K562 (cell line): ENCODE measurements around the gene SPZ1. TPM values are rescaled to one million over a fixed set of nuclear protein-coding genes. Genes with fewer than 3 reads are reported as not detected.

Source experiments
- STAT5B ChIP-seq: fragments of 250-450 bp; sonication (Bioruptor Pico); IDR thresholded peaks from 2 replicates; pipeline ENCODE4 v1.8.0; 2021; ENCODE audit warnings: mild to moderate bottlenecking, inconsistent platforms
- polyA plus RNA-seq, 8 experiments: library from polyadenylated mRNA; depleted of rRNA in 4 of 8; stranded (reverse) in 5 of 8; unstranded in 3 of 8; fragments of >200 nt; fragmentation: Nextera tagmentation in 2 of 8; fragmentation: Illumina TruSeq in 1 of 8; extraction: Ambion mirVana in 2 of 8; extraction: Trizol in 1 of 8; gene quantifications; 2 replicates each; pipeline versions ENCODE4 v1.2.1 to v1.2.3, GENCODE V29; 2011 to 2014; ENCODE audit warnings: inconsistent platforms in 1 of 8, missing spikeins in 1 of 8
- total RNA-seq, 7 experiments: library from RNA; depleted of rRNA in 6 of 7; stranded (reverse); fragments of >200 nt in 6 of 7; fragmentation: Illumina TruSeq in 2 of 7; extraction: Trizol in 2 of 7; gene quantifications; 2 replicates each; pipeline versions ENCODE4 v1.2.1 to v1.2.3, GENCODE V29; 2011 to 2021; ENCODE audit warnings: low replicate concordance in 1 of 7
- TF ChIP-seq, protein P1 (sequence below): fragments of 250-450 bp; sonication (Bioruptor Pico); IDR thresholded peaks from 2 replicates; pipeline ENCODE4 v1.4.0; 2020
- TF ChIP-seq, protein P2 (sequence below), 3 experiments: fragments of 200-800 bp in 1 of 3; fragments of 250-450 bp in 1 of 3; fragments of 450-650 bp in 1 of 3; sonication (Bioruptor Pico) in 1 of 3; sonication (Bioruptor generic) in 1 of 3; formaldehyde crosslinking in 1 of 3; IDR thresholded peaks; 2 replicates each; pipeline versions ENCODE4 v1.6.1 to v1.8.0; 2016 to 2022; ENCODE audit warnings: mild to moderate bottlenecking in 2 of 3, missing genetic modification characterization in 2 of 3, missing compliant biosample characterization in 1 of 3, moderate library complexity in 1 of 3
- TF ChIP-seq, protein P3 (sequence below), 2 experiments: fragments of 450-650 bp; IDR thresholded peaks; 2 replicates each; pipeline ENCODE4 v1.6.1; 2018; ENCODE audit warnings: mild to moderate bottlenecking in 2 of 2, low read depth in 1 of 2; ENCODE audit not compliant: partially characterized antibody in 2 of 2
- TF ChIP-seq, protein P4 (sequence below): fragments of 250-450 bp; sonication (Bioruptor Pico); IDR thresholded peaks from 2 replicates; pipeline ENCODE4 v1.8.0; 2022; ENCODE audit warnings: inconsistent platforms
- TF ChIP-seq, protein P5 (sequence below): IDR thresholded peaks from 2 replicates; pipeline ENCODE4 v1.6.1; 2012; ENCODE audit warnings: low read depth, low read length, improper control_type of control experiment, borderline replicate concordance
- TF ChIP-seq, protein P6 (sequence below): fragments of 450-650 bp; formaldehyde crosslinking; IDR thresholded peaks from 2 replicates; pipeline ENCODE4 v1.4.0; 2020; ENCODE audit warnings: mild to moderate bottlenecking, mixed read lengths

The SPZ1 gene
- total and polyA plus RNA-seq, 9 of the 15 experiments (the other 6 are each of a cell fraction or from before 2014, with no cell fraction given): not detected

DNA sequence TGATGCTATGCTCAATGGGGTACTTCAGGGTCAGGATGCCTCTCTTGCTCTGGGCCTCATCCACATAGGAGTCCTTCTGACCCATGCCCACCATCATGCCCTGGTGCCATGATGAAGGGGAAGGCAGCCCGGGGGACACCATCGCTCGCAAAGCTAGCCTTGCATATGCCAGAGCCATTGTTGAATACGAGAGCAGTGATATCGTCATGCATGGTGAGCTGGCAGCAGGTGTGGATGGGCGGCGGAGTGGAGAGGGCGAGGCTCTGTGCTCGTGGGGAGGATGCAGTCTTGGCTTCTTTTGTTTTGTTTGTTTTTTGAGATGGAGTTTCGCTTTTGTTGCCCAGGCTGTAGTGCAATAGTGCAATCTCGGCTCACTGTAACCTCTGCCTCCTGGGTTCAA, 17.2 kb upstream of the SPZ1 start (continued):
- TF ChIP-seq, protein P1, sequence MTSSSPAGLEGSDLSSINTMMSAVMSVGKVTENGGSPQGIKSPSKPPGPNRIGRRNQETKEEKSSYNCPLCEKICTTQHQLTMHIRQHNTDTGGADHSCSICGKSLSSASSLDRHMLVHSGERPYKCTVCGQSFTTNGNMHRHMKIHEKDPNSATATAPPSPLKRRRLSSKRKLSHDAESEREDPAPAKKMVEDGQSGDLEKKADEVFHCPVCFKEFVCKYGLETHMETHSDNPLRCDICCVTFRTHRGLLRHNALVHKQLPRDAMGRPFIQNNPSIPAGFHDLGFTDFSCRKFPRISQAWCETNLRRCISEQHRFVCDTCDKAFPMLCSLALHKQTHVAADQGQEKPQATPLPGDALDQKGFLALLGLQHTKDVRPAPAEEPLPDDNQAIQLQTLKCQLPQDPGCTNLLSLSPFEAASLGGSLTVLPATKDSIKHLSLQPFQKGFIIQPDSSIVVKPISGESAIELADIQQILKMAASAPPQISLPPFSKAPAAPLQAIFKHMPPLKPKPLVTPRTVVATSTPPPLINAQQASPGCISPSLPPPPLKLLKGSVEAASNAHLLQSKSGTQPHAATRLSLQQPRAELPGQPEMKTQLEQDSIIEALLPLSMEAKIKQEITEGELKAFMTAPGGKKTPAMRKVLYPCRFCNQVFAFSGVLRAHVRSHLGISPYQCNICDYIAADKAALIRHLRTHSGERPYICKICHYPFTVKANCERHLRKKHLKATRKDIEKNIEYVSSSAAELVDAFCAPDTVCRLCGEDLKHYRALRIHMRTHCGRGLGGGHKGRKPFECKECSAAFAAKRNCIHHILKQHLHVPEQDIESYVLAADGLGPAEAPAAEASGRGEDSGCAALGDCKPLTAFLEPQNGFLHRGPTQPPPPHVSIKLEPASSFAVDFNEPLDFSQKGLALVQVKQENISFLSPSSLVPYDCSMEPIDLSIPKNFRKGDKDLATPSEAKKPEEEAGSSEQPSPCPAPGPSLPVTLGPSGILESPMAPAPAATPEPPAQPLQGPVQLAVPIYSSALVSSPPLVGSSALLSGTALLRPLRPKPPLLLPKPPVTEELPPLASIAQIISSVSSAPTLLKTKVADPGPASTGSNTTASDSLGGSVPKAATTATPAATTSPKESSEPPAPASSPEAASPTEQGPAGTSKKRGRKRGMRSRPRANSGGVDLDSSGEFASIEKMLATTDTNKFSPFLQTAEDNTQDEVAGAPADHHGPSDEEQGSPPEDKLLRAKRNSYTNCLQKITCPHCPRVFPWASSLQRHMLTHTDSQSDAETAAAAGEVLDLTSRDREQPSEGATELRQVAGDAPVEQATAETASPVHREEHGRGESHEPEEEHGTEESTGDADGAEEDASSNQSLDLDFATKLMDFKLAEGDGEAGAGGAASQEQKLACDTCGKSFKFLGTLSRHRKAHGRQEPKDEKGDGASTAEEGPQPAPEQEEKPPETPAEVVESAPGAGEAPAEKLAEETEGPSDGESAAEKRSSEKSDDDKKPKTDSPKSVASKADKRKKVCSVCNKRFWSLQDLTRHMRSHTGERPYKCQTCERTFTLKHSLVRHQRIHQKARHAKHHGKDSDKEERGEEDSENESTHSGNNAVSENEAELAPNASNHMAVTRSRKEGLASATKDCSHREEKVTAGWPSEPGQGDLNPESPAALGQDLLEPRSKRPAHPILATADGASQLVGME (CRISPR knock-in tag): no peak
- TF ChIP-seq, protein P2, sequence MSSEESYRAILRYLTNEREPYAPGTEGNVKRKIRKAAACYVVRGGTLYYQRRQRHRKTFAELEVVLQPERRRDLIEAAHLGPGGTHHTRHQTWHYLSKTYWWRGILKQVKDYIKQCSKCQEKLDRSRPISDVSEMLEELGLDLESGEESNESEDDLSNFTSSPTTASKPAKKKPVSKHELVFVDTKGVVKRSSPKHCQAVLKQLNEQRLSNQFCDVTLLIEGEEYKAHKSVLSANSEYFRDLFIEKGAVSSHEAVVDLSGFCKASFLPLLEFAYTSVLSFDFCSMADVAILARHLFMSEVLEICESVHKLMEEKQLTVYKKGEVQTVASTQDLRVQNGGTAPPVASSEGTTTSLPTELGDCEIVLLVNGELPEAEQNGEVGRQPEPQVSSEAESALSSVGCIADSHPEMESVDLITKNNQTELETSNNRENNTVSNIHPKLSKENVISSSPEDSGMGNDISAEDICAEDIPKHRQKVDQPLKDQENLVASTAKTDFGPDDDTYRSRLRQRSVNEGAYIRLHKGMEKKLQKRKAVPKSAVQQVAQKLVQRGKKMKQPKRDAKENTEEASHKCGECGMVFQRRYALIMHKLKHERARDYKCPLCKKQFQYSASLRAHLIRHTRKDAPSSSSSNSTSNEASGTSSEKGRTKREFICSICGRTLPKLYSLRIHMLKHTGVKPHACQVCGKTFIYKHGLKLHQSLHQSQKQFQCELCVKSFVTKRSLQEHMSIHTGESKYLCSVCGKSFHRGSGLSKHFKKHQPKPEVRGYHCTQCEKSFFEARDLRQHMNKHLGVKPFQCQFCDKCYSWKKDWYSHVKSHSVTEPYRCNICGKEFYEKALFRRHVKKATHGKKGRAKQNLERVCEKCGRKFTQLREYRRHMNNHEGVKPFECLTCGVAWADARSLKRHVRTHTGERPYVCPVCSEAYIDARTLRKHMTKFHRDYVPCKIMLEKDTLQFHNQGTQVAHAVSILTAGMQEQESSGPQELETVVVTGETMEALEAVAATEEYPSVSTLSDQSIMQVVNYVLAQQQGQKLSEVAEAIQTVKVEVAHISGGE (CRISPR knock-in tag; IDR thresholded peaks at IDR 0.05): no peak
- TF ChIP-seq, protein P3, sequence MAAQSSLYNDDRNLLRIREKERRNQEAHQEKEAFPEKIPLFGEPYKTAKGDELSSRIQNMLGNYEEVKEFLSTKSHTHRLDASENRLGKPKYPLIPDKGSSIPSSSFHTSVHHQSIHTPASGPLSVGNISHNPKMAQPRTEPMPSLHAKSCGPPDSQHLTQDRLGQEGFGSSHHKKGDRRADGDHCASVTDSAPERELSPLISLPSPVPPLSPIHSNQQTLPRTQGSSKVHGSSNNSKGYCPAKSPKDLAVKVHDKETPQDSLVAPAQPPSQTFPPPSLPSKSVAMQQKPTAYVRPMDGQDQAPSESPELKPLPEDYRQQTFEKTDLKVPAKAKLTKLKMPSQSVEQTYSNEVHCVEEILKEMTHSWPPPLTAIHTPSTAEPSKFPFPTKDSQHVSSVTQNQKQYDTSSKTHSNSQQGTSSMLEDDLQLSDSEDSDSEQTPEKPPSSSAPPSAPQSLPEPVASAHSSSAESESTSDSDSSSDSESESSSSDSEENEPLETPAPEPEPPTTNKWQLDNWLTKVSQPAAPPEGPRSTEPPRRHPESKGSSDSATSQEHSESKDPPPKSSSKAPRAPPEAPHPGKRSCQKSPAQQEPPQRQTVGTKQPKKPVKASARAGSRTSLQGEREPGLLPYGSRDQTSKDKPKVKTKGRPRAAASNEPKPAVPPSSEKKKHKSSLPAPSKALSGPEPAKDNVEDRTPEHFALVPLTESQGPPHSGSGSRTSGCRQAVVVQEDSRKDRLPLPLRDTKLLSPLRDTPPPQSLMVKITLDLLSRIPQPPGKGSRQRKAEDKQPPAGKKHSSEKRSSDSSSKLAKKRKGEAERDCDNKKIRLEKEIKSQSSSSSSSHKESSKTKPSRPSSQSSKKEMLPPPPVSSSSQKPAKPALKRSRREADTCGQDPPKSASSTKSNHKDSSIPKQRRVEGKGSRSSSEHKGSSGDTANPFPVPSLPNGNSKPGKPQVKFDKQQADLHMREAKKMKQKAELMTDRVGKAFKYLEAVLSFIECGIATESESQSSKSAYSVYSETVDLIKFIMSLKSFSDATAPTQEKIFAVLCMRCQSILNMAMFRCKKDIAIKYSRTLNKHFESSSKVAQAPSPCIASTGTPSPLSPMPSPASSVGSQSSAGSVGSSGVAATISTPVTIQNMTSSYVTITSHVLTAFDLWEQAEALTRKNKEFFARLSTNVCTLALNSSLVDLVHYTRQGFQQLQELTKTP (IDR thresholded peaks at IDR 0.05; ENCODE audit: low read depth in 1 of 2, partially characterized antibody in 2 of 2): no peak
- TF ChIP-seq STAT5B (CRISPR knock-in tag): no peak
- TF ChIP-seq, protein P4, sequence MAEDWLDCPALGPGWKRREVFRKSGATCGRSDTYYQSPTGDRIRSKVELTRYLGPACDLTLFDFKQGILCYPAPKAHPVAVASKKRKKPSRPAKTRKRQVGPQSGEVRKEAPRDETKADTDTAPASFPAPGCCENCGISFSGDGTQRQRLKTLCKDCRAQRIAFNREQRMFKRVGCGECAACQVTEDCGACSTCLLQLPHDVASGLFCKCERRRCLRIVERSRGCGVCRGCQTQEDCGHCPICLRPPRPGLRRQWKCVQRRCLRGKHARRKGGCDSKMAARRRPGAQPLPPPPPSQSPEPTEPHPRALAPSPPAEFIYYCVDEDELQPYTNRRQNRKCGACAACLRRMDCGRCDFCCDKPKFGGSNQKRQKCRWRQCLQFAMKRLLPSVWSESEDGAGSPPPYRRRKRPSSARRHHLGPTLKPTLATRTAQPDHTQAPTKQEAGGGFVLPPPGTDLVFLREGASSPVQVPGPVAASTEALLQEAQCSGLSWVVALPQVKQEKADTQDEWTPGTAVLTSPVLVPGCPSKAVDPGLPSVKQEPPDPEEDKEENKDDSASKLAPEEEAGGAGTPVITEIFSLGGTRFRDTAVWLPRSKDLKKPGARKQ (CRISPR knock-in tag): no peak
- TF ChIP-seq, protein P5, sequence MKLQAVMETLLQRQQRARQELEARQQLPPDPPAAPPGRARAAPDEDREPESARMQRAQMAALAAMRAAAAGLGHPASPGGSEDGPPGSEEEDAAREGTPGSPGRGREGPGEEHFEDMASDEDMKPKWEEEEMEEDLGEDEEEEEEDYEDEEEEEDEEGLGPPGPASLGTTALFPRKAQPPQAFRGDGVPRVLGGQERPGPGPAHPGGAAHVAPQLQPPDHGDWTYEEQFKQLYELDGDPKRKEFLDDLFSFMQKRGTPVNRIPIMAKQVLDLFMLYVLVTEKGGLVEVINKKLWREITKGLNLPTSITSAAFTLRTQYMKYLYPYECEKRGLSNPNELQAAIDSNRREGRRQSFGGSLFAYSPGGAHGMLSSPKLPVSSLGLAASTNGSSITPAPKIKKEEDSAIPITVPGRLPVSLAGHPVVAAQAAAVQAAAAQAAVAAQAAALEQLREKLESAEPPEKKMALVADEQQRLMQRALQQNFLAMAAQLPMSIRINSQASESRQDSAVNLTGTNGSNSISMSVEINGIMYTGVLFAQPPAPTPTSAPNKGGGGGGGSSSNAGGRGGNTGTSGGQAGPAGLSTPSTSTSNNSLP: no peak
- TF ChIP-seq, protein P6, sequence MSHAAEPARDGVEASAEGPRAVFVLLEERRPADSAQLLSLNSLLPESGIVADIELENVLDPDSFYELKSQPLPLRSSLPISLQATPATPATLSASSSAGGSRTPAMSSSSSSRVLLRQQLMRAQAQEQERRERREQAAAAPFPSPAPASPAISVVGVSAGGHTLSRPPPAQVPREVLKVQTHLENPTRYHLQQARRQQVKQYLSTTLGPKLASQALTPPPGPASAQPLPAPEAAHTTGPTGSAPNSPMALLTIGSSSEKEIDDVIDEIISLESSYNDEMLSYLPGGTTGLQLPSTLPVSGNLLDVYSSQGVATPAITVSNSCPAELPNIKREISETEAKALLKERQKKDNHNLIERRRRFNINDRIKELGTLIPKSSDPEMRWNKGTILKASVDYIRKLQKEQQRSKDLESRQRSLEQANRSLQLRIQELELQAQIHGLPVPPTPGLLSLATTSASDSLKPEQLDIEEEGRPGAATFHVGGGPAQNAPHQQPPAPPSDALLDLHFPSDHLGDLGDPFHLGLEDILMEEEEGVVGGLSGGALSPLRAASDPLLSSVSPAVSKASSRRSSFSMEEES (CRISPR knock-in tag): no peak
